Measurements from ENCODE around the gene VPS11.

DNA sequence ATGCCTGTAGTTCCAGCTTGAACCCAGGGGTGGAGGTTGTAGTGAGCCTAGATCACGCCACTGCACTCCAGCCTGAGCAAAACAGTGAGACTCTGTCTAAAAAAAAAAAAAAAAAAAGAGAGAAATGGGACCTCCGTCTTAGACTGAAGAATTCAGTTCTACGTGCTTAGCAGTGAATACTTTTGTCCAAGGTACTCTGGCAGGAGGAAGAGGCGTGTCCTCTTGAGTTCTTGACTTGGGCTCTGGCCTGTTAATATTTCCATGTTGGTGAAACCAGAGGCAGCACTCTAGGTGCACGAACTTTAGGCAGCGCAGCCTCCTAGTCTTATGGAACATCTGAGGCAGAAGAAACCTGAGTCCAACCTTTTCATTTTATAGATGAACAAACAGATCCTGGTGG lies 19.5 kb downstream of the VPS11 start:
- TF ChIP-seq, protein P1, sequence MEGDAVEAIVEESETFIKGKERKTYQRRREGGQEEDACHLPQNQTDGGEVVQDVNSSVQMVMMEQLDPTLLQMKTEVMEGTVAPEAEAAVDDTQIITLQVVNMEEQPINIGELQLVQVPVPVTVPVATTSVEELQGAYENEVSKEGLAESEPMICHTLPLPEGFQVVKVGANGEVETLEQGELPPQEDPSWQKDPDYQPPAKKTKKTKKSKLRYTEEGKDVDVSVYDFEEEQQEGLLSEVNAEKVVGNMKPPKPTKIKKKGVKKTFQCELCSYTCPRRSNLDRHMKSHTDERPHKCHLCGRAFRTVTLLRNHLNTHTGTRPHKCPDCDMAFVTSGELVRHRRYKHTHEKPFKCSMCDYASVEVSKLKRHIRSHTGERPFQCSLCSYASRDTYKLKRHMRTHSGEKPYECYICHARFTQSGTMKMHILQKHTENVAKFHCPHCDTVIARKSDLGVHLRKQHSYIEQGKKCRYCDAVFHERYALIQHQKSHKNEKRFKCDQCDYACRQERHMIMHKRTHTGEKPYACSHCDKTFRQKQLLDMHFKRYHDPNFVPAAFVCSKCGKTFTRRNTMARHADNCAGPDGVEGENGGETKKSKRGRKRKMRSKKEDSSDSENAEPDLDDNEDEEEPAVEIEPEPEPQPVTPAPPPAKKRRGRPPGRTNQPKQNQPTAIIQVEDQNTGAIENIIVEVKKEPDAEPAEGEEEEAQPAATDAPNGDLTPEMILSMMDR (IDR thresholded peaks at IDR 0.05) = no peak
- no peak for TF ChIP-seq POLR2A (IDR thresholded peaks at IDR 0.05)
